Measurements from ENCODE around the gene EXO1.

GRCh38 chr1:241891296-241891695 is 43.3 kb downstream of the EXO1 start:
- TF ChIP-seq, protein P1, sequence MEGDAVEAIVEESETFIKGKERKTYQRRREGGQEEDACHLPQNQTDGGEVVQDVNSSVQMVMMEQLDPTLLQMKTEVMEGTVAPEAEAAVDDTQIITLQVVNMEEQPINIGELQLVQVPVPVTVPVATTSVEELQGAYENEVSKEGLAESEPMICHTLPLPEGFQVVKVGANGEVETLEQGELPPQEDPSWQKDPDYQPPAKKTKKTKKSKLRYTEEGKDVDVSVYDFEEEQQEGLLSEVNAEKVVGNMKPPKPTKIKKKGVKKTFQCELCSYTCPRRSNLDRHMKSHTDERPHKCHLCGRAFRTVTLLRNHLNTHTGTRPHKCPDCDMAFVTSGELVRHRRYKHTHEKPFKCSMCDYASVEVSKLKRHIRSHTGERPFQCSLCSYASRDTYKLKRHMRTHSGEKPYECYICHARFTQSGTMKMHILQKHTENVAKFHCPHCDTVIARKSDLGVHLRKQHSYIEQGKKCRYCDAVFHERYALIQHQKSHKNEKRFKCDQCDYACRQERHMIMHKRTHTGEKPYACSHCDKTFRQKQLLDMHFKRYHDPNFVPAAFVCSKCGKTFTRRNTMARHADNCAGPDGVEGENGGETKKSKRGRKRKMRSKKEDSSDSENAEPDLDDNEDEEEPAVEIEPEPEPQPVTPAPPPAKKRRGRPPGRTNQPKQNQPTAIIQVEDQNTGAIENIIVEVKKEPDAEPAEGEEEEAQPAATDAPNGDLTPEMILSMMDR (IDR thresholded peaks at IDR 0.05), result no peak
- TF ChIP-seq SIN3A (IDR thresholded peaks at IDR 0.05; ENCODE audit: borderline replicate concordance, low read depth, low read length) (no peak), POLR2AphosphoS5 (IDR thresholded peaks at IDR 0.05; ENCODE audit: low read depth, low read length) (no peak), FOXM1 (IDR thresholded peaks at IDR 0.05; ENCODE audit: low read depth) (no peak), MXI1 (IDR thresholded peaks at IDR 0.05; ENCODE audit: low read depth, low read length) (no peak), RFX5 (IDR thresholded peaks at IDR 0.05; ENCODE audit: low read length) (no peak), TAF1 (IDR thresholded peaks at IDR 0.05; ENCODE audit: borderline replicate concordance, low read depth, low read length) (no peak), EP300 (IDR thresholded peaks at IDR 0.05; ENCODE audit: borderline replicate concordance in 1 of 2, low read depth in 1 of 2, low read length in 1 of 2) (no peak), RXRA (IDR thresholded peaks at IDR 0.05; ENCODE audit: borderline replicate concordance, low read depth) (no peak), REST (IDR thresholded peaks at IDR 0.05; ENCODE audit: low read depth, low read length) (no peak)

All from SK-N-SH (cell line).